T-helper 17 cell (primary cell): ENCODE measurements around the gene RTKN. TPM values are rescaled to one million over a fixed set of nuclear protein-coding genes. Genes with fewer than 3 reads are reported as not detected.

Source experiments
- ATAC-seq: fragments of 150-1000 bp; cut with Tn5 transposase; 2 replicates; pipeline ENCODE4 v1.10.0; 2021; ENCODE audit warnings: mild to moderate bottlenecking, moderate library complexity
- DNase-seq, 3 donors: peaks; one replicate each; pipeline versions ENCODE4 v3.0.0 to v3.0.0-alpha.2; 2020 to 2021
- H3K9me3 ChIP-seq: one replicate; pipeline ENCODE4 v1.7.0; 2013; ENCODE audit warnings: low read length, mild to moderate bottlenecking; ENCODE audit not compliant: control insufficient read depth, poor library complexity, severe bottlenecking
- H3K27ac Mint-ChIP-seq: one replicate; pipeline ENCODE4 v1.8.0; 2022; ENCODE audit warnings: mild to moderate bottlenecking, moderate library complexity, mixed read lengths
- H3K27me3 Mint-ChIP-seq: one replicate; pipeline ENCODE4 v1.8.0; 2022; ENCODE audit warnings: mixed read lengths
- H3K36me3 Mint-ChIP-seq: one replicate; pipeline ENCODE4 v1.8.0; 2022; ENCODE audit warnings: low read depth, mixed read lengths
- H3K4me1 Mint-ChIP-seq: one replicate; pipeline ENCODE4 v1.8.0; 2022; ENCODE audit warnings: mild to moderate bottlenecking, mixed read lengths
- H3K4me3 Mint-ChIP-seq: one replicate; pipeline ENCODE4 v1.8.0; 2022; ENCODE audit warnings: mild to moderate bottlenecking, moderate library complexity, mixed read lengths
- total RNA-seq, 4 donors: library from RNA in 2 of 4; stranded (reverse) in 2 of 4; gene quantifications; one replicate each; pipeline ENCODE4 v1.2.3 and lab custom pipeline; 2022 to 2026

The RTKN gene
- total RNA-seq, 2 donors from 2014 or later, result 0.37 to 0.57 TPM

- Mint-ChIP-seq H3K4me3 (peak overlapping the region; percentile 77), H3K27ac (no peak overlapping the region), H3K27me3 (peaks cover 34% of the 10 kb centered on the region), H3K36me3 (peaks cover 3% of the 10 kb centered on the region), H3K4me1 (peaks cover 14% of the 10 kb centered on the region)
- DNase-seq, result no peak
- peak; percentile 60 for ATAC-seq
- H3K9me3 ChIP-seq, result no peaks in the 10 kb centered on the region
Measured at GRCh38 chr2:74414881-74415761, 26.6 kb downstream of the RTKN start.

GRCh38 chr2:74414441-74414840 lies 27.3 kb downstream of the RTKN start:
- H3K27me3 Mint-ChIP-seq, result peaks cover 35% of the 10 kb centered on the region
- ATAC-seq, result no peak
- DNase-seq, result no peak
- no peak overlapping the region for H3K4me3 Mint-ChIP-seq
- peaks cover 14% of the 10 kb centered on the region for H3K4me1 Mint-ChIP-seq
- peak overlapping the region; percentile 39 for H3K27ac Mint-ChIP-seq
- H3K36me3 Mint-ChIP-seq, result peaks cover 4% of the 10 kb centered on the region
- H3K9me3 ChIP-seq, result no peaks in the 10 kb centered on the region

GRCh38 chr2:74413001-74413698 lies 28.6 kb downstream of the RTKN start:
- peaks cover 48% of the 10 kb centered on the region for H3K27me3 Mint-ChIP-seq
- H3K9me3 ChIP-seq, result no peaks in the 10 kb centered on the region
- H3K27ac Mint-ChIP-seq, result no peak overlapping the region
- no peak overlapping the region for H3K4me3 Mint-ChIP-seq
- peaks cover 14% of the 10 kb centered on the region for H3K4me1 Mint-ChIP-seq
- DNase-seq, result no peak
- ATAC-seq, result no peak
- H3K36me3 Mint-ChIP-seq, result peaks cover 7% of the 10 kb centered on the region

- no peak overlapping the region for H3K4me3 Mint-ChIP-seq
- no peaks in the 10 kb centered on the region for H3K9me3 ChIP-seq
- H3K4me1 Mint-ChIP-seq, result peaks cover 4% of the 10 kb centered on the region
- DNase-seq, result no peak
- ATAC-seq, result no peak
- peaks cover 4% of the 10 kb centered on the region for H3K36me3 Mint-ChIP-seq
- H3K27me3 Mint-ChIP-seq, result peaks cover 37% of the 10 kb centered on the region
- H3K27ac Mint-ChIP-seq, result no peak overlapping the region
Measured at GRCh38 chr2:74407682-74408081, 34.1 kb downstream of the RTKN start.

GRCh38 chr2:74406035-74406434 lies 35.7 kb downstream of the RTKN start:
- H3K36me3 Mint-ChIP-seq, result peaks cover 4% of the 10 kb centered on the region
- no peak overlapping the region for H3K27ac Mint-ChIP-seq
- H3K4me3 Mint-ChIP-seq, result no peak overlapping the region
- no peak for ATAC-seq
- peaks cover 3% of the 10 kb centered on the region for H3K4me1 Mint-ChIP-seq
- no peaks in the 10 kb centered on the region for H3K9me3 ChIP-seq
- H3K27me3 Mint-ChIP-seq, result peaks cover 35% of the 10 kb centered on the region
- no peak for DNase-seq

GRCh38 chr2:74401891-74402290 lies 39.8 kb downstream of the RTKN start:
- Mint-ChIP-seq H3K4me3 (no peak overlapping the region), H3K27me3 (peaks cover 17% of the 10 kb centered on the region), H3K36me3 (no peaks in the 10 kb centered on the region)

GRCh38 chr2:74399785-74400184 lies 42.0 kb downstream of the RTKN start:
- ATAC-seq (peak; percentile 73), DNase-seq (no peak)
- Mint-ChIP-seq H3K27ac (no peak overlapping the region), H3K36me3 (no peaks in the 10 kb centered on the region), H3K4me3 (no peak overlapping the region), H3K27me3 (peaks cover 22% of the 10 kb centered on the region), H3K4me1 (no peaks in the 10 kb centered on the region)
- no peaks in the 10 kb centered on the region for H3K9me3 ChIP-seq

More at GRCh38 chr2:74401891-74402290, 39.8 kb downstream of the RTKN start:
- ATAC-seq, result no peak
- Mint-ChIP-seq H3K4me1 (no peaks in the 10 kb centered on the region), H3K27ac (no peak overlapping the region)
- DNase-seq, result no peak
- H3K9me3 ChIP-seq, result no peaks in the 10 kb centered on the region

- ATAC-seq (no peak), DNase-seq (no peak)
- H3K9me3 ChIP-seq, result no peaks in the 10 kb centered on the region
- Mint-ChIP-seq H3K4me3 (no peak overlapping the region), H3K36me3 (no peaks in the 10 kb centered on the region), H3K27me3 (peaks cover 28% of the 10 kb centered on the region), H3K27ac (no peak overlapping the region), H3K4me1 (peaks cover 4% of the 10 kb centered on the region)
Measured at GRCh38 chr2:74396149-74396548, 45.6 kb downstream of the RTKN start.

GRCh38 chr2:74393525-74393924 lies 48.2 kb downstream of the RTKN start:
- Mint-ChIP-seq H3K27me3 (peaks cover 18% of the 10 kb centered on the region), H3K4me1 (peaks cover 9% of the 10 kb centered on the region), H3K27ac (no peak overlapping the region), H3K4me3 (no peak overlapping the region), H3K36me3 (no peaks in the 10 kb centered on the region)
- H3K9me3 ChIP-seq, result no peaks in the 10 kb centered on the region
- no peak for DNase-seq
- no peak for ATAC-seq

- no peak for ATAC-seq
- no peaks in the 10 kb centered on the region for H3K36me3 Mint-ChIP-seq
- no peak for DNase-seq
- no peaks in the 10 kb centered on the region for H3K9me3 ChIP-seq
- no peak overlapping the region for H3K27ac Mint-ChIP-seq
- peaks cover 9% of the 10 kb centered on the region for H3K4me1 Mint-ChIP-seq
- H3K27me3 Mint-ChIP-seq, result peaks cover 18% of the 10 kb centered on the region
- H3K4me3 Mint-ChIP-seq, result no peak overlapping the region
Measured at GRCh38 chr2:74392449-74392743, 49.3 kb downstream of the RTKN start.

- Mint-ChIP-seq H3K27me3 (peaks cover 18% of the 10 kb centered on the region), H3K36me3 (no peaks in the 10 kb centered on the region), H3K27ac (peak overlapping the region; percentile 94)
Measured at GRCh38 chr2:74391580-74392448, 49.9 kb downstream of the RTKN start.

GRCh38 chr2:74391209-74391579 lies 50.5 kb downstream of the RTKN start:
- peaks cover 9% of the 10 kb centered on the region for H3K4me1 Mint-ChIP-seq
- DNase-seq, result no peak
- H3K9me3 ChIP-seq, result no peaks in the 10 kb centered on the region
- no peaks in the 10 kb centered on the region for H3K36me3 Mint-ChIP-seq
- peak overlapping the region; percentile 97 for H3K4me3 Mint-ChIP-seq
- peaks cover 18% of the 10 kb centered on the region for H3K27me3 Mint-ChIP-seq
- ATAC-seq, result no peak
- H3K27ac Mint-ChIP-seq, result peak overlapping the region; percentile 94

More at GRCh38 chr2:74391580-74392448, 49.9 kb downstream of the RTKN start:
- DNase-seq (peak; percentile 90 to 98 (median 93)), ATAC-seq (peak; percentile 92)
- peak overlapping the region; percentile 97 for H3K4me3 Mint-ChIP-seq
- peaks cover 9% of the 10 kb centered on the region for H3K4me1 Mint-ChIP-seq
- no peaks in the 10 kb centered on the region for H3K9me3 ChIP-seq

GRCh38 chr2:74390606-74391005 lies 51.1 kb downstream of the RTKN start:
- DNase-seq, result no peak
- H3K36me3 Mint-ChIP-seq, result no peaks in the 10 kb centered on the region
- peaks cover 9% of the 10 kb centered on the region for H3K4me1 Mint-ChIP-seq
- H3K9me3 ChIP-seq, result no peaks in the 10 kb centered on the region
- peak overlapping the region; percentile 94 for H3K27ac Mint-ChIP-seq
- peaks cover 18% of the 10 kb centered on the region for H3K27me3 Mint-ChIP-seq
- peak overlapping the region; percentile 56 for H3K4me3 Mint-ChIP-seq
- ATAC-seq, result no peak
